ENCODE measurements around the gene ADI1.

DNA sequence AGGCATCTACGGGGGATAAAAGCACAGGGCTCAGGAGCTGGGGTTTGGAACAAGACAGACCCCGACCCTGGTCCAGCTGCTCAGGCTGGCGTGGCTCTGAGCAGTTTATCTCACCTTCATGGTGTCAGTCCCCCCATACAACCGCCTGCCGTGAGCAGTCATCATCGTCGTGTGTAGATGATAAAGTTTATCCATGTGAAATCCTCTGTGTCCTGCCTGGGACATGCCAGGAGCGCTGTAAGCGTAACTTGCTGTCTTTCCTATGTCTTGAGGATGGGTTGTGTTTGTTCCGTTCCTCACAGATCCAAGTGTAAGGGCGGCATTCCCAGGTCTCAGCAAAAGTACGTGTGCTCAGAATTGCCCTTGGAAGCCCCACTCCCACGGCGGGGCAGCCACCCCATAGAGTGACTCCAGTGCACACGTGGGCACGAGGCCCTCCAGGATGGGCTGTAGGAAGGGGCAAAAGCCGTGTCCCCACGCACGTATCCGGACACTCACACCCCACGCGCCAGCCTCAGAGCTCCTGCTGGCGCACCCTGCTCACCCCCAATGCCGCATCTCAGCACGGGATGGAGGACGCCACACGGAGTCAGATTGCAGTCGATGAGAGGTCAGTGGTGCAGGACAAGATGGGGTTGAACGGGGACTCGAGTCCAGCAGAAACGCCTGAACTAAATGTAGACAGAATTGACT lies 50.9 kb downstream of the ADI1 start:
- TF ChIP-seq FOXA1 (IDR thresholded peaks at IDR 0.05) (no peak), FOXM1 (IDR thresholded peaks at IDR 0.05; ENCODE audit: borderline replicate concordance) (no peak), ARNT (IDR thresholded peaks at IDR 0.05) (no peak), HDGF (IDR thresholded peaks at IDR 0.05; ENCODE audit: borderline replicate concordance) (no peak), LEF1 (IDR thresholded peaks at IDR 0.05; ENCODE audit: borderline replicate concordance) (no peak), ZNF384 (IDR thresholded peaks at IDR 0.05) (no peak), ELF4 (IDR thresholded peaks at IDR 0.05) (no peak), NFRKB (IDR thresholded peaks at IDR 0.05) (no peak), BHLHE40 (IDR thresholded peaks at IDR 0.05; ENCODE audit: borderline replicate concordance) (no peak), SP1 (IDR thresholded peaks at IDR 0.05) (no peak), TARDBP (IDR thresholded peaks at IDR 0.05) (no peak), CTBP1 (IDR thresholded peaks at IDR 0.05; ENCODE audit: borderline replicate concordance) (no peak), FOXK2 (IDR thresholded peaks at IDR 0.05) (no peak), L3MBTL2 (conservative IDR thresholded peaks at IDR 0.05) (no peak)
